Cardiac muscle cell (in vitro differentiated cells and primary cell): ENCODE results near the gene KCNQ2. TPM values are rescaled to one million over a fixed set of nuclear protein-coding genes. Genes with fewer than 3 reads are reported as not detected.

Experiments used
- DNase-seq, 2 donors: peaks; one replicate each; pipeline versions ENCODE4 v3.0.0 to v3.0.0-alpha.2; 2010 to 2017; ENCODE audit warnings: low read depth in 1 of 2, low spot score in 1 of 2
- H3K27ac ChIP-seq: fragments of 200-600 bp; sonication (generic); 2 replicates; pipeline ENCODE4 v1.5.1; 2016
- H3K27me3 ChIP-seq: fragments of 200-600 bp; sonication (generic); 2 replicates; pipeline ENCODE4 v1.6.0; 2016; ENCODE audit warnings: control low read depth
- H3K36me3 ChIP-seq: fragments of 200-600 bp; sonication (generic); 2 replicates; pipeline ENCODE4 v1.5.1; 2016; ENCODE audit warnings: control low read depth
- H3K4me1 ChIP-seq: fragments of 200-600 bp; sonication (generic); 2 replicates; pipeline ENCODE4 v1.8.1; 2017; ENCODE audit warnings: low read depth, mild to moderate bottlenecking, mixed run types
- H3K4me3 ChIP-seq: fragments of 200-600 bp; sonication (generic); 2 replicates; pipeline ENCODE4 v1.5.1; 2016; ENCODE audit warnings: mild to moderate bottlenecking
- H3K9me3 ChIP-seq: fragments of 200-600 bp; sonication (generic); 2 replicates; pipeline ENCODE4 v1.5.1; 2017; ENCODE audit warnings: low read depth, mild to moderate bottlenecking, control low read depth
- CTCF ChIP-seq: IDR thresholded peaks from 2 replicates; pipeline ENCODE4 v1.5.1; 2012; ENCODE audit warnings: low read depth, mild to moderate bottlenecking, low read length
- polyA plus RNA-seq: library from polyadenylated mRNA; unstranded; fragments of >200 nt; fragmentation: Nextera tagmentation; extraction: Ambion mirVana; gene quantifications from 2 replicates; pipeline ENCODE4 v1.2.1, GENCODE V29; 2016
- total RNA-seq: library from RNA; depleted of rRNA; stranded (reverse); fragments of >200 nt; gene quantifications from 2 replicates; pipeline ENCODE4 v1.2.3, GENCODE V29; 2016

KCNQ2 gene
- total and polyA plus RNA-seq, 2 experiments from 2014 or later, result 13.7 to 18.6 TPM

- Histone ChIP-seq H3K27ac (no peak overlapping the region), H3K4me3 (no peak overlapping the region), H3K9me3 (no peaks in the 10 kb centered on the region), H3K4me1 (peaks cover 19% of the 10 kb centered on the region), H3K36me3 (peaks cover 60% of the 10 kb centered on the region), H3K27me3 (no peaks in the 10 kb centered on the region)
- no peak for DNase-seq
- TF ChIP-seq CTCF, result no peak
These were observed 21.6 kb upstream of the KCNQ2 start for GRCh38 chr20:63494084-63494419.

- no peak for TF ChIP-seq CTCF
- Histone ChIP-seq H3K36me3 (peaks cover 62% of the 10 kb centered on the region), H3K9me3 (no peaks in the 10 kb centered on the region), H3K4me3 (no peak overlapping the region), H3K27me3 (no peaks in the 10 kb centered on the region), H3K27ac (no peak overlapping the region), H3K4me1 (peaks cover 19% of the 10 kb centered on the region)
- no peak for DNase-seq
These were observed 21.1 kb upstream of the KCNQ2 start for GRCh38 chr20:63493563-63494020.

- Histone ChIP-seq H3K36me3 (peaks cover 62% of the 10 kb centered on the region), H3K27me3 (no peaks in the 10 kb centered on the region), H3K4me3 (no peak overlapping the region), H3K9me3 (no peaks in the 10 kb centered on the region), H3K27ac (no peak overlapping the region), H3K4me1 (peaks cover 19% of the 10 kb centered on the region)
- TF ChIP-seq CTCF, result no peak
- DNase-seq, result no peak
These were observed 20.5 kb upstream of the KCNQ2 start for GRCh38 chr20:63492982-63493381.

- no peaks in the 10 kb centered on the region for H3K9me3 ChIP-seq
- peaks cover 15% of the 10 kb centered on the region for H3K4me1 ChIP-seq
- no peaks in the 10 kb centered on the region for H3K27me3 ChIP-seq
- H3K36me3 ChIP-seq, result peaks cover 62% of the 10 kb centered on the region
- H3K4me3 ChIP-seq, result no peak overlapping the region
- TF ChIP-seq CTCF, result no peak
- no peak overlapping the region for H3K27ac ChIP-seq
- no peak for DNase-seq
These were observed 20.1 kb upstream of the KCNQ2 start for GRCh38 chr20:63492518-63492917.

GRCh38 chr20:63491635-63492230 is 19.3 kb upstream of the KCNQ2 start:
- Histone ChIP-seq H3K9me3 (no peaks in the 10 kb centered on the region), H3K36me3 (peaks cover 62% of the 10 kb centered on the region), H3K27me3 (no peaks in the 10 kb centered on the region), H3K27ac (no peak overlapping the region), H3K4me1 (peaks cover 7% of the 10 kb centered on the region), H3K4me3 (no peak overlapping the region)
- no peak for TF ChIP-seq CTCF
- no peak for DNase-seq
